Measurements from ENCODE around the gene NDUFV3. TPM values are rescaled to one million over a fixed set of nuclear protein-coding genes. Genes with fewer than 3 reads are reported as not detected.
A peak's percentile ranks its signal among the peaks of the same experiment; 100 is the strongest.
"Not testable (repeated sequence)": the region's sequence is repeated elsewhere in the genome, so short reads cannot be mapped to it uniquely, and the experiment has no call there.

The NDUFV3 gene
- total RNA-seq, 1 experiment from 2014 or later, result 37.8 TPM

DNA sequence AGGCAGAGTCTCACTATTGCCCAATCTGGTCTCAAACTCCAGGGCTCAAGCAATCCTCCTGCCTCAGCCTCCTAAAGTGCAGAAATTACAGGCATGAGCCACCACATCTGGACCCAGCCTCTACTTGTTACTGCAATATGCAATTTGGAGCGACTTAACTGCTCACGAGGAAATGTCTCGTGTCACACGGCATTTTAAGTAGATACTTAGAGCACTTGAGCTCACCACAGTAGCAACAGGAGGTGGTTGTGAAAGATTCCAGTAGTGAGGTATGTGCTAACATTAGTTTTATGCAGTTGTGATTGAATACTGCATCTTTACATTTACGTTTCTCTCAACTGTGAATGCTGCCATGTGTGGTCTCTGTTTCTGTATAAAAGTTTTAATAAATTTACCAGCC, 5.8 kb upstream of the NDUFV3 start:
- no peak for DNase-seq (ENCODE audit: low read depth)

DNA sequence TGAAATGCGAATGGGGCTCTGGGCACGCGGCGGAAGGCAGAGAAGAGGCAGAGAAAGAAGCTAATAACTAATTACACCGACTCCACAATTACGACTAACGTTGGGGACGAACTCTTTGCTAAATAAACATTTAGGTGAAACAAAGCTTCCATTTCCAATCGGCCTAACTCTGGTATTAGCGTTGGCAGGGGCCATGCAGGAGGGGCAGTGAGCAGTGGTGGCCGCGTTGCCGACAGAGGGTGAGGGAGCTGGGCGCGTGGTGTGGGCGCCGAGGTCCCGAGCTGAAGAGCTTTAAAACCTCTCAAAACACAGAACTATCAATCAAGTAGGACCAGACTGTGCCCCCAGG, 553 bp upstream of the NDUFV3 start:
- DNase-seq (ENCODE audit: low read depth), result no peak

DNA sequence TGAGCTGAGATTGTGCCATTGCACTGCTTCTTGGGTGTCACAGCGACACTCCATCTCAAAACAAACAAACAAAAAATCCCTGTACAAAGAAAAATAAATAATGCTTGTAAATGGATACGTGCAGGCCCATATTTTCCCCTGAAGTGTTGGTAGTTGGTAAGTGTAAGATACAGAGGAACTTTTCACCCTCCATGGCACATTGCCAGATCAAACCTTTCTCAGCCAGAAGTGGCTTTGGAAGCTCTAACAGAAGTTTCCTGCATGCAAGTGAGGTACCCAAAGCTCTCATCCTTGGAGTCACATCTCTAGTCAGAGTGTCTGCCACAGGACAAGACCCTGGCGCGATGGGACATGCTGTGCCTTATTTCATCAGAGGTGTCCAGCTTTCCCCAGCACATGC, 7.3 kb downstream of the NDUFV3 start:
- DNase-seq (ENCODE audit: low read depth), result no peak

DNA sequence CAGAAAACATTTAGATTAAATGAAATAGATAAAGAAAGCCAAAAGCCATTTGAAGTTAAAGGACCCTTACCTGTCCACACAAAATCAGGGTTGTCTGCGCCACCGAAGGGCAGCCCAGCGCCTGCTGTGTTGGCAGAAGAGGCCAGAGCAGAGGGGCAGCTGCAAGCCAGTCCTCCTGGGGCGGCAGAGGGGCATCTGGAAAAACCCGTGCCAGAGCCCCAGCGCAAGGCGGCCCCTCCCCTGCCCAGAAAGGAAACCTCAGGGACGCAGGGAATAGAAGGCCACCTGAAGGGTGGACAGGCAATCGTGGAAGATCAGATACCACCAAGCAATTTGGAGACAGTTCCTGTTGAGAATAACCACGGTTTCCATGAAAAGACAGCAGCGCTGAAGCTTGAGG, 10.7 kb downstream of the NDUFV3 start:
- no peak for DNase-seq (ENCODE audit: low read depth)

DNA sequence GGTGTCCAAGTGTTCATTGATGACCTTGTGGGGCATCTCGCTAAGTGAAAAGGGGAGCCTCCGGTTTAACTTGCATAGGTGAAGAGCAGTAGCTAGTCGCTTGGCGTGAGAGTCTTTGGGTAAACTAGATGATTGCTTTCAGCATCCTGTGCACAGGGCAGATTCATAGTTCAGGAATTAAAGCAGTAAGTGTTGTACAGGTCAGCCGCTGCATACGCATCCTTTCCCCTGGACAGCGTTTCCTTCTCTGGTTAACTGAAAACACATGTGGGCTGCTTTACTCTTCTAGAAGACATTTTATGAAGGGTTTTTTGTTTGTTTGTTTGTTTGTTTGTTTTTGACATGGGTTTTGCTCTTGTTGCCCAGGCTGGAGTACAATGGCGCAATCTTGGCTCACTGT, 12.1 kb downstream of the NDUFV3 start:
- DNase-seq (ENCODE audit: low read depth), result no peak

DNA sequence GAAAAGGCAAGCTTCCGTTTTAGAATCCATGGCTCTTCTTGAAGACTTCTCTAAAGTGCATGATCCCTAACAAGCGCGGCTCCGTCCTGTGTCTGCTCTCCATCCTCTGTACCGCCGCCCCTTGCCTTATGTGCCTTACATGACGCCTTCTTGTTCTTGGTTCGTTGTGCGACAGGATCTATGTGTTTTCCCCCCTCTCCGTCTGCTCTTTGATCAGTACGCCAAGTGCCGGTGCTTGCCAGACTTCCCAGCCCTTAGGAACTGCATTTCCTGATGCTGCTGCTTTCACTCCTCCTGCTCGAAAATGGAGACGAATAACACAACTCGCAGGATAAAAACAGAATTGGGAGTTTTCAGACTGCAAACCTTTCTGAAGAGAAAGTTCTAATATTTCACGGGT, 13.1 kb downstream of the NDUFV3 start:
- DNase-seq (ENCODE audit: low read depth), result no peak

DNA sequence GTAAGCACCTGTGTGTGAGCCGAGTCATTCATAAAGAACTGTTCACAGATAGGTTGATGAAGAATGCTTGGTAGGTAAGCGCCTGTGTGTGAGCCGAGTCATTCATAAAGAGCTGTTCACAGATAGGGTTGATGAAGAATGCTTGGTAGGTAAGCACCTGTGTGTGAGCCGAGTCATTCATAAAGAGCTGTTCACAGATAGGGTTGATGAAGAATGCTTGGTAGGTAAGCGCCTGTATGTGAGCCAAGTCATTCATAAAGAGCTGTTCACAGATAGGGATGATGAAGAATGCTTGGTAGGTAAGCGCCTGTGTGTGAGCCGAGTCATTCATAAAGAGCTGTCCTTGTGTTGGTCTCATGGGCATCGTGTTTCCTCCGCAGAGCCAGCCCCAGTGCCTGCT, 15.4 kb downstream of the NDUFV3 start:
- DNase-seq (ENCODE audit: low read depth), result not testable (repeated sequence)

DNA sequence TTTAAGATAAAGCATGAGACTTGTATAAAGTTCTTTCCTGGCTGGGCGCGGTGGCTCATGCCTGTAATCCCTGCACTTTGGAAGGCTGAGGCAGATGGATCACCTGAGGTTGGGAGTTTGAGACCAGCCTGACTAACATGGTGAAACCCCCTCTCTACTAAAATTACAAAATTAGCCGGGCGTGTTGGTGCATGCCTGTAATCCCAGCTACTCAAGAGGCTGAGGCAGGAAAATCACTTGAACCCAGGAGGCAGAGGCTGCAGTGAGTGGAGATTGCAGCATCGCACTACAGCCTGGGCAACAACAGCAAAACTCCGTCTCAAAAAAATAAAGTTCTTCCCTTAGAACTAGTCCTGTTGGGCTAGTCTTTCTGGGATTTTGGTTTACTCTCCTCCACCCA, 18.8 kb downstream of the NDUFV3 start:
- not testable (repeated sequence) for DNase-seq (ENCODE audit: low read depth)

DNA sequence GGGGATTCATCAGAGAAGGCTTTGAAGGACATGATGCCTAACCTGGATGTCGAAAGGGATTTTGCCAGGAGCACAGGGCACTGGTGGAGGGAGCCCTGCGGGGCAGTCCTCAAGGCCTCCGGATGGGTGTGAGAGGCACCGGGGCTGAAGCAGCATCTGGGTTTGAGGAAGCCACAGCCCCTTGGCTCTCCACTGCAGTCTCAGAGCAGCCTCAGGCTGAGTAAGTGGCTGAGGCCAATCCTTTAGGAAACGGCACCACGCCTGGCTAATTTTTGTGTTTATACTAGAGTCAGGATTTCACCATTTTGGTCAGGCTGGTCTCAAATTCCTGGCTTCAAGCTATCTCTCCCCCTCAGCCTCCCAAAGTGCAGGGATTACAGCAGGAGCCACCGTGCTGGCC, 20.4 kb downstream of the NDUFV3 start:
- no peak for DNase-seq (ENCODE audit: low read depth)

DNA sequence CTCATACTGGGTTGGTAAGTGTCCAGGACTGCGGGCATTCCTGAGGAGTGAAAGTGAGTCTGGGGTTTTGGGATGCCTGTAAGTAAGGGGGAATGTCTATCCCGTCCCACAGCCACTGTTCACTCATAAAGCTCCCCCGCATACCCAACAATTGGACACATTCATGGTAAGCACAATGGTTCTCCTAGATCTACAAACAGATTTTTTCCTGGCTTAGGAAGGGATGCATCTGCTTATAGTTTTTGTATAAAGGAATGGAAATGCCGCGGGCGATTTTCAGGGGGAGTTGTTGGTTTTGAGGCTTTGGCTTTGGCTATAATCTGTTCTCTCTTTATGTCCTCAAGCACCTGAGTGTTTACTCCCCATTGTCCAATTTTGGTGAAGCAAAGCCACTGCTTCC, 25.2 kb downstream of the NDUFV3 start:
- no peak for DNase-seq (ENCODE audit: low read depth)

DNA sequence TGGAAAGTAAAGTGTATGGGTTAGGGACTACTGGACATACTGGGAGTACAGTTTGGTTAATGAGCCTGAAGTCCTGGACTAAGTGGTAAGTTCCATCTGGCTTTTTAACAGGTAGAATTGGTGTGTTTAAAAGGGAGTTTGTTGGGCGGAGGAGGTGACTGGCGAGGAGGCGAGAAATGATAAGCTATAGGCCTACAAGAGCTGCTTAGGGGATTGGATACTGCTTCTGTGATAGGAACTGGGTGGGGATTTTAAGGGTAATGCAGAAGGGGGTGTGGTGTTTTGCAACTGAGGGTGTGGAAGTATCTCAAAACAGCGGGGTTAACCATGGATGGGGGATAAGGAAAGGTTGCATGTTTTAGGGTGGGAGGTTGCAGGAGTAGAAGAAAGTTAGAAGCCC, 28.8 kb downstream of the NDUFV3 start:
- DNase-seq (ENCODE audit: low read depth), result no peak

DNA sequence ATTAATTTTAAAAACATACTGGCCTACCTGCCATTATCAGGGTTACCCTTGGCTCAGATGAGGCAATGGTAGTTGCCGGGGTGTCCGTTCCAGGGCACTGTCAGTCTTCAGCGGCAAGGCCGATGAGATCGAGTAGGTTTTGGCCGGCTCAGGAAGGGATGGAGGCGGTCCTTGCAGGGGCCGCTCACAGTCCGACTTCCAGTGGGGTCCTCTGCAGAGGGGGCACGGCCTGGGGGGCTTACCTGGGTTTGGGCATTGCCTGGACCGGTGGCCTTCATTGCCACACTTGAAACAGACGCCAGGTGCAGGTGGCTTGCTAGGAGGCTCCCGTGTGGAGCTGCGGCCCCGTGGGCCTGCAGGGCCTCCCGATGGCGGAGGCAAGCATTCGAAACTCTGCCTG, 29.8 kb downstream of the NDUFV3 start:
- no peak for DNase-seq (ENCODE audit: low read depth)

DNA sequence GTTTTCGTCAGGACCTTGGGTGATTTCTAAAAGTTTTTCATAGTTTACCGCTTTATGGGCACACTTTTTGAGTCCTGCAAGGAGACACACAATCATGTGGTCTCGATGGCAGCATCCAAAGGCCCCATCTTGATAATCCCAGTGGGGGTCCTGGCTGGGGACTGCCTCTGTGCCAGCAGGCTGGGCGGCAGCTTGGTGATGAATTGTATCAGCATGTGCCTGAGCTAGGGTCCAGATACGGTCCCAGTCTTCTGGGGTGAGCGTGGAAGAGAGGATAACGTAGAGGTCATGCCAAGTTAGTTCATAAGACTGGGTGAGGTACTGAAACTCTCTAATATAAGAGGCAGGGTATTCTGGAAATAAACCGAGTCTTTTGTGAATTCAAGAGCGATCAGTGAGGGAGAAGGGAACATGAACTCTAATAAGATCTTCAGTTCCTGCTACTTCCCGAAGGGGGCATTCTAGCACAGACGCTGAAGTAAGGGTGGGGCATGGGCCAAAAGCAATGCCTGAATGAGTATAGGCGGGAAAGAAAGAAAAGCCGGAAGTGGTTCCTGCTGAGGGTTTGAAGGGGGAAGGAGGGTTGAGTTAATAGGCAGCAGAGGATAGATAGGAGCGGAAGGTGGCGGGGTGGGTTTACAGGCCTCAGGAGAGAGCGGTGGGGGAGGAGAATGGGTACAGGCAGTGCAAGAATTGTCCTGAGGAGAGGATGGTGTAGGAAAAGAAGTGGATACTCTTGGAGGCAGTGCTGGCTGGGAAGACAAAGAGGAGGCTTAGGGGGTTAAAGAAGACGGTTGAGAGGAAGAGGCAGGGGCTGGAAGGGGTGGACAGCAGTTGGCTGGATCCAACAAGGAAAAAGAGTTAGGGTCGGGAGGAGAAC, 30.7 kb downstream of the NDUFV3 start:
- DNase-seq (ENCODE audit: low read depth), result peak; percentile 93

DNA sequence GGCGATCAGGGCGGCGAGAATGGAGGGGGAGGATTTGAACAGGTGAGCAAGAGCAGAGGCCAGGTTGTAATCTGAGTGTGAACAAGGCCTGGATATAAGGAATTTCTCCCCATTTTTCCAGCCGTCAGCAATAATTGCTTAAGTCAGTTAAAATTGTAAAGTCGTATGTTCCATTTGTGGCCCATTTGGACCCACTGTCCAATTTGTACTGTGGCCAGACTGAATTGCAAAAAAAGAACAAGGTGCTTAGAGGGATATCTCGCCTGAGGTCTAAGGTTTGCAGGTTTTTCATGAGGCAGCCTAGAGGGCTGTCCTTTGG, 31.3 kb downstream of the NDUFV3 start:
- DNase-seq (ENCODE audit: low read depth), result no peak

DNA sequence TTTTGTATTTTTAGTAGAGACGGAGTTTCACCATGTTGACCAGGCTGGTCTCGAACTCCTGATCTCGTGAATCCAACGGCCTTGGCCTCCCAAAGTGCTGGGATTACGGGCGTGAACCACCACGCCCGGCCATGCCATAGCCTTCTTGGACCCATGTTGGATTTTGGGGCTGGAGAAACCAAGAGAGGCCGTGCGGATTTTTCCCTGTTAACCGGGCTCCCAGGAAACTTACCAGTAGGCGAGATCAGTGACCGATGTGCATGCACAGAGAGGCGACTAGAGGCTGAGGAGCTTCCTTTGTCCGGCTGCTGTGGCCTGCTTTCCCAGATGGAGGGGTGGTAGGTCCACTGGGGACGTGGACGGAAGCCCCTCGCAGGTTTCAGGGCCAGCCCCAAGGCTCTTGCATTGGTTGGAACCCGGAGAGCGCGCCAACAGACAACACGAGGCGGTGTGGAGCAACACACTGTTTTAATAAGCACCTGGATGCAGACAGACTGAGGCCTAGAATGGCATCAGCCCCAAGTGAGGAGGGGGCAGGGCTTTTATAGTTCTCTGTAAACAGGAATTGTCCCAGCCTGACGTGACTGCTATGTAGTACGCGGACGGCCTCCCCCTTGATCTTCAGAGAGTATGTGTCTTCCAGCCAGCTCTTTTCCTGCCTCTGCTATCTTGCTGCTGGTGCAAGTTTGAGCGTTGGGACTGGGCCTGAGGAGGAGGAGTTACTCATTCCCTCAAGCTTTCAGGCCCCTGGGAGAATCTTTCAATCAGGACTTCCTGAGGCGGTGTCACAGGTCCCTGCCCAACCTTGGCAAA, 32.2 kb downstream of the NDUFV3 start, which contains the start of gene ERVH48-1:
ERVH48-1 (minus strand) TSS at position 517 of the 813 bp plus-strand sequence. CDS start 6,624 bp downstream, outside the sequence.
- no peak for DNase-seq (ENCODE audit: low read depth)

DNA sequence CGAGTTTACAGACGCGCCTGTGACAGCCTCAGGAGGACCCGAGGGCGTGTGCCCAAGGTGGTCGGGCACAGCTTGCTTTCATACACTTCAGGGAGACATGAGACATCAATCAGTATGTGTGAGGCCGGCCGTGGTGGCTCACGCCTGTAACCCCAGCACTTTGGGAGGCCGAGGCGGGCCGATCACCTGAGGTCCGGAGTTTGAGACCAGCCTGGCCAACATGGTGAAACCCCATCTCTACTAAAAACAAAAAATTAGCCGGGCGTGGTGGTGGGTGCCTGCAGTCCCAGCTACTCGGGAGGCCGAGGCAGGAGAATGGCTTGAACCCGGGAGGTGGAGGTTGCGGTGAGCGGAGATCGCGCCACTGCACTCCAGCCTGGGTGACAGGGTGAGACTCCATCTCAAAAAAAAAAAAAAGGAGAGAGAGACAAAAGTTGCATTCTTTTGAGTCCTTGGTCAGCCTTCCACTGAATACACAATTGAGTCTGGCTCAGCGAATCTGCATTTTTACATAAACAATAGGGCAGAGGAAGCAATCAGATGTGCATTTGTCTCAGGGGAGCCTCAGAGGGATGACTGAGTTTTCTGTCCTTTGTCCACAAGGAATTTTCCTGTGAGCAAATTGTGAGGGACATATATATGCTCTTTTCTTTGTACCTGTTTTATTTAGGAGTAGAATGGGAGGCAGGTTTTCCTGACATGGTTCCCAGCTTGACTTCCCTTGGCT, 34.5 kb downstream of the NDUFV3 start:
- DNase-seq (ENCODE audit: low read depth), result not testable (repeated sequence)

DNA sequence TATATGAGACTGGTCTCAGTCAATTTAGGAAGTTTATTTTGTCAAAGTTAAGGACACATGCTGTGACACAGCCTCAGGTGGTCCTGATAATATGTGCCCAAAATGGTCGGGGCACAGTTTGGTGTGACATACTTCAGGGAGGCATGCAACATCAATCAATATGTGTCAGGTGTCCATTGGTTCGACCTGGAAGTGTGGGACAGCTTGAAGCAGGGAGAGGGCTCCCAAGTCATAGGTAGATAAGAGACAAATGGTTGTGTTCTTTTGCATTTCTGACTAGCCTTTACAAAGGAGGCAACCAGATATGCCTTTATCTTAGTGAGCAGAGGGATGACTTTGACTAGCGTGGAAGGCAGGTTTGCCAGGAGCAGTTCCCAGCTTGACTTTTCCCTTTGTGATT, 36.9 kb downstream of the NDUFV3 start:
- DNase-seq (ENCODE audit: low read depth), result no peak

DNA sequence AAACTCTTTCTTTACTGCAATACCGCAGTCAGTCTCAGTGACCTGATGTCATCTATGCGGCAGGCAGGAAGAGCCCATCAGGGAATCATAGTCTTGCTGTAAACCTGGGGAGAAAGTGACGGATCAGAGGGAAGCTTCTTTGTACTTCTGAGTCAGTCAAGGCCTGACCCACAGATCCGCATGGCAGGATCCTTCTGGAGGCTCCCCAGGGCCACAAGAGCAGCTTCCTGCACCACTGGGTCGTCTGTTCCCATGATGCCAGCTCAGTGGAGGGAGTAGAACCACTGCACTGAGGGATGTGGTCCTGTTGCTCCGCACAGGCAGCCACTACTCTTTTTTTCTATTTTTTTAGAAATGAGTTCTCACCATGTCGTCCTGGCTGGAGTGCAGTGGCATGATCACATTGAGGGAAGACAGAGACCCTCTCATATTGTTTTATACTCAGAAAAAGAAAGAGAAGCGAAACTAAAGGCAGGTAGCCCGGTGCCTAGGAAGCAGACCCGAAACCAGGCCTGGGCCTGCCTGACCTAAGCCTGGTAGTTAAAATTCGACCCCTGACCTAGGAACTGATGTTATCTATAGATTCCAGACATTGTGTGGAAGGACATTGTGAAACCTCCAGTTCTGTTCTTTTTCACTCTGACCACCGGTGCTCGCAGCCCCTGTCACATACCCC, 38.6 kb downstream of the NDUFV3 start:
- DNase-seq (ENCODE audit: low read depth), result no peak

DNA sequence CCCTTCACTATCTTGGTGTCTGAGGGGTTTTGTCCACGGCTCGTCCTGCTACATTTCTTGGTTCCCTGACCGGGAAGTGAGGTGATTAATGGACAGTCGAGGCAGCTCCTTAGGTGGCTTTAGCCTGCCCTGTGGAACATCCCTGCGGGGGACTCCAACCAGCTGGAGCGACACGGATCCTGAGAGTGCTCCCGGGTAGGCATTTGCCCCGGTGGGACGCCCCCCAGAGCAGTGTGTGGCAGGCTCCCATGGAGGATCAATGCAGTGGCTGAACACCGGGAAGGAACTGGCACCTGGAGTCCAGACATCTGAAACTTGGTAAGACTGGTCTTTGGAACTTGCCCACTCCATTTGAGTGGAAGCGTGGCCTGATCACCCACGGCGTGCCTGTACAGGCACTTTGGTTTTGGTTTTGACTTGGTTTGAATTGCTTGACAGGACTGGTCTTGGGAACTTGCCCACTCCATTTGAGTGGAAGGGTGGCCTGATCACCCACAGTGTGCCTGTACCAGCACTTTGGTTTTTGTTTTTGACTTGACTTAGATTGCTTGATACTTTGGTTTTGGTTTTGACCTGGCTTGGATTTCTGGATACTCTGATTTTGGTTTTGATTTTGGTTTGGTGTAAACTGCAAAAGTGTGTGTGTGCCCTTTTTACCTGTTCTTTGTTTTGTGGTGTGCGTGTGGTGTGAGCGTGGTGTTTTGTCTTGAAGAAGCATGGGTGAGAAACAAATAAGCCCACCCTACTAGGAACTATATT, 39.4 kb downstream of the NDUFV3 start:
- not testable (repeated sequence) for DNase-seq (ENCODE audit: low read depth)

DNA sequence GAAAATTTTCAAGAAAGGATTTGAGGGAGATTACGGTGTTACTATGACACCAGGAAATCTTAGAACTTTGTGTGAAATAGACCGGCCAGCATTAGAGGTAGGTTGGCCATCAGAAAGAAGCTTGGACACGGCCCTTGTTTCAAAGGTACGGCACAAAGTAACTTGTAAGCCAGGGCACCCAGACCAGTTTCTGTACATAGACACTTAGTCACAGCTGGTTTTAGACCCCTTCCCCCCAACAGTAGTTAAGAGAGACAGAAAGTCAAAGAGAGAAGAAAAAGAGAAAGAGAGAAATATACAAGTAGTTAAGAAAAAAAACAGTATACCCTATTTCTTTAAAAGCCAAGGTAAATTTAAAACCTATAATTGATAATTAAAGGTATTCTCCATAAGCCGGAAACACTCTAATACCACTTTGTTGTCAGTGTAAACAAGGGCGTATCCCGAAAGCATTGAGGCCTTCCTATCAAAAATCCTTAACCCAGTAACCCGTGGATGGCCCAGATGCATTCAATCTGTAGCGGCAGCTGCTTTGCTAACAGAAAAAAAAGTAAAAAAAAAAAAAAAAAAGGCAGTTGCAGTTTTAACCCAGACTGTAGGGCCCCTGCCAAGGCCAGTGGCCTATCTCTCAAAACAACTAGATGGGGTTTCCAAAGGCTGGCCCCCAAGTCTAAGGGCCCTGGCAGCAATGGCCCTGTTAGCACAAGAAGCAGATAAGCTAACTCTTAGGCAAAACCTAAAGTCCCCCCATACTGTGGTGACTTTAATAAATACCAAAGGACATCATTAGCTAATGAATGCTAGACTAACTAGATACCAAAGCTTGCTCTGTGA, 40.2 kb downstream of the NDUFV3 start:
- DNase-seq (ENCODE audit: low read depth), result not testable (repeated sequence)
